Measurements from ENCODE around the gene CACNA1B.
"Not testable (repeated sequence)": the region's sequence is repeated elsewhere in the genome, so short reads cannot be mapped to it uniquely, and the experiment has no call there.

Gene CACNA1B

GRCh38 chr9:138111607-138112006 lies 234.0 kb downstream of the CACNA1B start:
- Histone ChIP-seq H2AFZ (ENCODE audit: low read depth, low read length) (no peak overlapping the region), H3K9ac (ENCODE audit: low read depth, low read length) (no peak overlapping the region), H3K9me3 (ENCODE audit: insufficient read depth, low read length, severe bottlenecking) (no peaks in the 10 kb centered on the region), H3K79me2 (ENCODE audit: insufficient read depth, low read length) (no peaks in the 10 kb centered on the region), H3K4me1 (ENCODE audit: insufficient read depth, low read length) (no peaks in the 10 kb centered on the region), H3K36me3 (ENCODE audit: insufficient read depth, low read length) (no peaks in the 10 kb centered on the region), H3K4me3 (ENCODE audit: low read depth in 1 of 2, low read length in 2 of 2) (no peak overlapping the region), H3K27me3 (ENCODE audit: insufficient read depth, low read length, poor library complexity) (no peaks in the 10 kb centered on the region), H4K20me1 (ENCODE audit: insufficient read depth, low read length) (no peaks in the 10 kb centered on the region), H3K4me2 (ENCODE audit: insufficient read depth, low read length) (no peak overlapping the region), H3K27ac (ENCODE audit: low read length) (no peak overlapping the region)
- ATAC-seq (ENCODE audit: insufficient read depth, low read depth) (no peak), DNase-seq (no peak)
- no peak for TF ChIP-seq EZH2 (IDR thresholded peaks at IDR 0.05; ENCODE audit: borderline replicate concordance, low read depth, low read length, severe bottlenecking)
- no peak for TF ChIP-seq CTCF (IDR thresholded peaks at IDR 0.05; ENCODE audit: borderline replicate concordance, extremely low read depth, low read length, poor library complexity, severe bottlenecking)

- H3K9me3 ChIP-seq (ENCODE audit: insufficient read depth, low read length, severe bottlenecking): no peaks in the 10 kb centered on the region
- H3K36me3 ChIP-seq (ENCODE audit: insufficient read depth, low read length): no peaks in the 10 kb centered on the region
These were observed 234.6 kb downstream of the CACNA1B start for GRCh38 chr9:138112090-138112748.

GRCh38 chr9:138112791-138113600 lies 235.4 kb downstream of the CACNA1B start:
- TF ChIP-seq EZH2 (IDR thresholded peaks at IDR 0.05; ENCODE audit: borderline replicate concordance, low read depth, low read length, severe bottlenecking) (no peak), CTCF (IDR thresholded peaks at IDR 0.05; ENCODE audit: borderline replicate concordance, extremely low read depth, low read length, poor library complexity, severe bottlenecking) (no peak)
- DNase-seq: no peak
- Histone ChIP-seq H3K27me3 (ENCODE audit: insufficient read depth, low read length, poor library complexity) (no peaks in the 10 kb centered on the region), H3K4me1 (ENCODE audit: insufficient read depth, low read length) (no peaks in the 10 kb centered on the region), H3K79me2 (ENCODE audit: insufficient read depth, low read length) (no peaks in the 10 kb centered on the region), H3K4me2 (ENCODE audit: insufficient read depth, low read length) (no peak overlapping the region), H3K27ac (ENCODE audit: low read length) (no peak overlapping the region), H3K9me3 (ENCODE audit: insufficient read depth, low read length, severe bottlenecking) (no peaks in the 10 kb centered on the region), H3K36me3 (ENCODE audit: insufficient read depth, low read length) (no peaks in the 10 kb centered on the region), H4K20me1 (ENCODE audit: insufficient read depth, low read length) (no peaks in the 10 kb centered on the region), H3K9ac (ENCODE audit: low read depth, low read length) (no peak overlapping the region), H3K4me3 (ENCODE audit: low read depth in 1 of 2, low read length in 2 of 2) (no peak overlapping the region), H2AFZ (ENCODE audit: low read depth, low read length) (no peak overlapping the region)
- no peak for ATAC-seq (ENCODE audit: insufficient read depth, low read depth)

More at GRCh38 chr9:138112090-138112748, 234.6 kb downstream of the CACNA1B start:
- DNase-seq: no peak
- no peak overlapping the region for H3K4me3 ChIP-seq (ENCODE audit: low read depth in 1 of 2, low read length in 2 of 2)
- TF ChIP-seq CTCF (IDR thresholded peaks at IDR 0.05; ENCODE audit: borderline replicate concordance, extremely low read depth, low read length, poor library complexity, severe bottlenecking): no peak
- no peak for TF ChIP-seq EZH2 (IDR thresholded peaks at IDR 0.05; ENCODE audit: borderline replicate concordance, low read depth, low read length, severe bottlenecking)
- H3K9ac ChIP-seq (ENCODE audit: low read depth, low read length): no peak overlapping the region
- no peak overlapping the region for H3K27ac ChIP-seq (ENCODE audit: low read length)
- no peak overlapping the region for H3K4me2 ChIP-seq (ENCODE audit: insufficient read depth, low read length)
- no peaks in the 10 kb centered on the region for H3K79me2 ChIP-seq (ENCODE audit: insufficient read depth, low read length)
- no peaks in the 10 kb centered on the region for H4K20me1 ChIP-seq (ENCODE audit: insufficient read depth, low read length)
- H3K4me1 ChIP-seq (ENCODE audit: insufficient read depth, low read length): no peaks in the 10 kb centered on the region
- no peak for ATAC-seq (ENCODE audit: insufficient read depth, low read depth)
- no peak overlapping the region for H2AFZ ChIP-seq (ENCODE audit: low read depth, low read length)
- H3K27me3 ChIP-seq (ENCODE audit: insufficient read depth, low read length, poor library complexity): no peaks in the 10 kb centered on the region

DNA sequence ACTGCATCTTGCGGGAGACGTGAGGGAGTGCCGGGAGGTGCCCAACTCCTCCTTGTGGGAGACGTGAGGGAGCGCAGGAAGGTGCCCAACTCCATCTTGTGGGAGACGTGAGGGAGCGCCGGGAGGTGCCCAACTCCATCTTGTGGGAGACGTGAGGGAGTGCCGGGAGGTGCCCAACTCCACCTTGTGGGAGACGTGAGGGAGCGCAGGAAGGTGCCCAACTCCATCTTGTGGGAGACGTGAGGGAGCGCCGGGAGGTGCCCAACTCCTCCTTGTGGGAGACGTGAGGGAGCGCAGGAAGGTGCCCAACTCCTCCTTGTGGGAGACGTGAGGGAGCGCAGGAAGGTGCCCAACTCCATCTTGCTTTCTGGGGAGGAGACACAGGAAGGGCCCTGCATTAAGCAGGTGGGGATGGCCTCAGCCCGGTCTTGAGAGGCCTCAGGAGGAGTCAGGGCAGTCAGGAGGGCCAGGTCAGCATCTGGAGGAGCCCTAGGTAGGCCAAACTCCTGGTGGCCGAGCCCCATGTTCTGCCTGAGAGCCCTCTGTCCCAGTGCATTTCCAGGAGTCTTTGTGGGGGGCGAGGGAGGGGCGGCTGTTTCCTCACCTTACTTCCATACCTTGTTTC lies 236.2 kb downstream of the CACNA1B start:
- H3K79me2 ChIP-seq (ENCODE audit: insufficient read depth, low read length); H3K4me2 ChIP-seq (ENCODE audit: insufficient read depth, low read length); H2AFZ ChIP-seq (ENCODE audit: low read depth, low read length); ATAC-seq (ENCODE audit: insufficient read depth, low read depth); H3K27me3 ChIP-seq (ENCODE audit: insufficient read depth, low read length, poor library complexity); H3K27ac ChIP-seq (ENCODE audit: low read length); H4K20me1 ChIP-seq (ENCODE audit: insufficient read depth, low read length); DNase-seq; H3K4me1 ChIP-seq (ENCODE audit: insufficient read depth, low read length); H3K36me3 ChIP-seq (ENCODE audit: insufficient read depth, low read length); H3K4me3 ChIP-seq (ENCODE audit: low read depth in 1 of 2, low read length in 2 of 2); H3K9ac ChIP-seq (ENCODE audit: low read depth, low read length); H3K9me3 ChIP-seq (ENCODE audit: insufficient read depth, low read length, severe bottlenecking): not testable (repeated sequence)
